Peyer's patch (tissue), 4 donors: Measurements from ENCODE around the gene BRD9.

Experiments
- CTCF ChIP-seq, 6 experiments: fragments of 450-650 bp in 4 of 6; fragments of 200-600 bp in 2 of 6; sonication (generic) in 1 of 6; IDR thresholded peaks; one replicate each; pipeline ENCODE4 v1.5.1; 2017 to 2019; ENCODE audit warnings: antibody characterized with exemption in 6 of 6, mild to moderate bottlenecking in 3 of 6, moderate library complexity in 1 of 6
- POLR2A ChIP-seq, 2 donors: fragments of 450-650 bp; IDR thresholded peaks; one replicate each; pipeline ENCODE4 v1.5.1; 2017; ENCODE audit warnings: antibody characterized with exemption in 2 of 2, mild to moderate bottlenecking in 2 of 2, moderate library complexity in 2 of 2

- no peak for TF ChIP-seq POLR2A (IDR thresholded peaks at IDR 0.05)
- no peak for TF ChIP-seq CTCF (IDR thresholded peaks at IDR 0.05)
Observed at GRCh38 chr5:883475-884181, 9.0 kb downstream of the BRD9 start.
